Stimulated activated memory B cell treated with anti-CD40 and anti-IgM and Interleukin-4, amounts not matched to agents 10 μg/mL and 1 μg/mL and 100 μg/mL, for 72 hours (primary cell): ENCODE measurements around the gene ZDHHC11.
"Not testable (repeated sequence)": the region's sequence is repeated elsewhere in the genome, so short reads cannot be mapped to it uniquely, and the experiment has no call there.

Experiments used
- ATAC-seq: fragments of 150-1000 bp; cut with Tn5 transposase; 2 replicates; pipeline ENCODE4 v1.10.0; 2021
- H3K27ac Mint-ChIP-seq: one replicate; pipeline ENCODE4 v1.8.0; 2022; ENCODE audit warnings: mild to moderate bottlenecking, mixed read lengths
- H3K27me3 Mint-ChIP-seq: one replicate; pipeline ENCODE4 v1.8.0; 2022; ENCODE audit warnings: mixed read lengths
- H3K36me3 Mint-ChIP-seq: one replicate; pipeline ENCODE4 v1.8.0; 2022; ENCODE audit warnings: mixed read lengths
- H3K4me1 Mint-ChIP-seq: one replicate; pipeline ENCODE4 v1.8.0; 2022; ENCODE audit warnings: mixed read lengths
- H3K4me3 Mint-ChIP-seq: one replicate; pipeline ENCODE4 v1.8.0; 2022; ENCODE audit warnings: mild to moderate bottlenecking, moderate library complexity, mixed read lengths
- H3K9me3 Mint-ChIP-seq: one replicate; pipeline ENCODE4 v1.8.0; 2022; ENCODE audit warnings: mixed read lengths

ZDHHC11 gene

DNA sequence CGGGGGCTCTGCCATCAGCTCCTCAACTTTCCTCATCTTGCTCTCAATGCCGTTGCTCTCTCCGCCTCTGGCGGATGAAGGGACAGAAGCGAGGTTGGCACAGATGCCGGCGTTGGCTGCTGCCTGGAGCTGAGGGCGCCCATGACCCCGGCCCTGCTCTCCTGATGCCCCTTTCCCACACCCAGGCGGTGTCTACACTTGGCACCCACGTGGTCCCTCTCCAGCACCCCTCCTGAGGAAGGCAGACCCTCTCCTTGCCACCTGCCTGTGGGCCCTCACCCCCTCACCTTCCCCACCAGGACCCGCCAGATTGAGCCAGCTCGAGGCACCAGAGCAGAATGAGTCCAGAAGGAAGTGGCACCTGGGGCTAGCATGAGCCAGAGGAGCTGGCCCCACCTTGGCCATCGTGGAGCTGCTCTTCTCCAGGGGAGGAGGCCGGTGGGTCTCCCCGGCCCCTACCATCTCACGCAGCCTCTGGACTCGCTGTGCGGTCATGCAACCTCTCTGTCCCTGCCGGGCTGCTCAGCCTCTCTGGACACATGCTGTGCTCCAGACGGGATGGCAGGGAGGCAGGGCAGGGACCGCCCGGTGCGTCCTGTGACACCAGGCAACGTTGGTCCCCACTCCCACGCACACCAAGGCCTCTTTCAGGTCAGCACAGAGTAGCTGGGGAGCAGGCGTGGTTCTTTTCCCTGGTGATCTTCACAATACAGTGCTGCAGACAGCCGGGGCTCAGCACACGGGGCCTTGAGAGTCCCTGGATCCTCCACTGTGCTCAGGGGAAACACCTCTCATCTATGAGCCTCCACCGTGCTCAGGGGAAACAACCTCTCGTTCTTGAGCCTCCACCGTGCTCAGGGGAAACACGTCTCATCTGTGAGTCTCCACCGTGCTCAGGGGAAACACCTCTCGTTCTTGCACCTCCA, 4.8 kb downstream of the ZDHHC11 start:
- peak; percentile 1 for ATAC-seq
- not testable (repeated sequence) for H3K4me3 Mint-ChIP-seq, H3K36me3 Mint-ChIP-seq, H3K4me1 Mint-ChIP-seq, H3K27ac Mint-ChIP-seq, H3K9me3 Mint-ChIP-seq
- H3K27me3 Mint-ChIP-seq = peaks cover 35% of the 10 kb centered on the region

DNA sequence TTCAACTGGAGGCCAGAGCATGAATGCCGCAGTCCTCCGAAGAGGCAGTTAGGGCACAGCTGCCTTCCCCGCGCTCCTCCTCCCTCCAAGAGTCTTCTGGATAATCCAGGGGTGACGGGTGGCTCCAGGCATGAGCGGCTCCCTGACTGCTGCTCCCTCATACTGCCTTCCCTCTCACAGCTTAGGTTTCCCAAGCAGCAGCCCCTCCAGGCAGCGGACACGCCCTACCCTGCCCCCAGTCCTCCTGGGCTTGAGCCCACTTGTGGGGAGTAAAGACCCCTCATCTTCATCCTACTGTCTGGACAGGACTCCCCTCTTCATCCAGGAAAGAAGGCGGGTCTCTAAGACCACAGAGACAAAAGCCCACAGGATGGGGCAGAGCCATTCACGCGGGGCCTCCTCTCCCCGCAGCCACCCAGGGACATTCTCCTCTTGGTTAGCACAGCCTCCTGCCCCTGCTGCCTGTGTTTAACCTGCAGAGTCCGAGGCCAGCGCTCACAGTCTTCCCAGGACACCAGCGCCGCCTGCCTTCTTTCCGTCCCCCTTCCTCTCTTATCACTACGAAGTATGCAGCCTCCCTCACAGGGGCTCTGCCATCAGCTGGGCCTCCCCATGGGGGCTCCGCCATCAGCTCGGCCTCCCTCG, 5.6 kb downstream of the ZDHHC11 start:
- not testable (repeated sequence) for H3K4me1 Mint-ChIP-seq, H3K4me3 Mint-ChIP-seq, H3K27ac Mint-ChIP-seq, H3K9me3 Mint-ChIP-seq, H3K36me3 Mint-ChIP-seq
- ATAC-seq = peak; percentile 3
- H3K27me3 Mint-ChIP-seq = peaks cover 35% of the 10 kb centered on the region

DNA sequence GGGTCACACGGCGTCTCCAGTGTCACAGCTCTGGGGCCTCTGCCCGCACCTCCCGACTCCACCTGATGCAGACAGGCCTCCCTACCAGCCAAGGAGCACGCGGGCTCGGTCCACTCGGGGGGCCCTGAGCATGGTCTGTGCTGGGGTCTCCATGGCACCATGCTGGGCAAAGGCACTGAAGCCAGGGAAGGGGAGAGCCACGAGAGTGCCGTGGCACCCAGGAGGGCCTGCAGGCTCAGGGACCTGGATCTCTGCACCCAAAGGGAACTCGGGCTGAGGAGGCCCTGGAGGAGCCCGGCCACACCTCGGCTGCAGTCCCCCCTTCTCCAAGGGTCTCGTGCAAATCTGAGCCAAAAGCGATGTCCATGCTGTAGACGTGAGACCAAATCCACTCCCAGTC, 6.4 kb downstream of the ZDHHC11 start:
- H3K4me3 Mint-ChIP-seq, H3K27ac Mint-ChIP-seq, ATAC-seq, H3K36me3 Mint-ChIP-seq, H3K9me3 Mint-ChIP-seq, H3K4me1 Mint-ChIP-seq: not testable (repeated sequence)
- peaks cover 35% of the 10 kb centered on the region for H3K27me3 Mint-ChIP-seq

DNA sequence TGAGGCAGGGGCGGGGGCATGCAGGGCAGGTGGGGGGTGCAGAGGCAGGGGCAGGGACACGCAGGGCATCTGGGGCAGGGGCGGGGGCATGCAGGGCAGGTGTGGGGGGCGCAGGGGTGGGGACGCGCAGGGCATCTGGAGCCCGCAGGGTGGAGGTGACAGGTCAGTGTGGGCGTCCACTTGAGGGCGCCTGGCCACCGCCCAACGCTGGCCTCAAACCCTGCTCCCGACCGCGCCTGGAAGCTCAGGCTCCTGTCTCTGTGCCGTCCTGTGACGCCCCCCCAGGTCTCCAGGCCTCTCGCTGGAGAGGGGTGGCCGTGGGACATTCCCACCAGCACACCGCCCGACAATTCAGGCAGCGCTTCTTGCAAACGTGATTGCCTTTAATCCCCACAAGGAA, 6.9 kb downstream of the ZDHHC11 start:
- H3K4me3 Mint-ChIP-seq, H3K4me1 Mint-ChIP-seq, H3K27ac Mint-ChIP-seq, H3K36me3 Mint-ChIP-seq, H3K9me3 Mint-ChIP-seq: not testable (repeated sequence)
- ATAC-seq = peak; percentile 31
- peaks cover 35% of the 10 kb centered on the region for H3K27me3 Mint-ChIP-seq

DNA sequence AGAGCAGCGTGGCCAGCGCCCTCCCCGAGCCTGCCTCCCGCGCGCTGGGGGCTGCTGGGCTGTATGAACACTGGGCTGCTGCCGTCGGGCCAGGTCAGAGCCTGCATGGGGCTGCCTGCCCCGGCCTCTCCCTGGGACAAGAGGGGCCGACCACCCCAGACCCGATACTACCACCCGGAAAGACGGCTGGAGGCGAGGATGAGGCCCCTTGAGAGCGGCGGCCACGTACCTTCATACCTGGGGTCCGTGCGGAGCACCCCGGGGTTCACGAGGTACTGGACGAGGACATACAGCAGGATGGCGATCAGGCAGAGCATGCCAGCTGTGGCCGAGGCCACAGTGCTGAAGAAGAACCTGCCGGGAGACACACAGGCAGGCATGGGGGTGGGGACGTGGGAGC, 7.4 kb downstream of the ZDHHC11 start:
- peaks cover 35% of the 10 kb centered on the region for H3K27me3 Mint-ChIP-seq
- H3K9me3 Mint-ChIP-seq, H3K4me3 Mint-ChIP-seq, H3K36me3 Mint-ChIP-seq, H3K4me1 Mint-ChIP-seq, H3K27ac Mint-ChIP-seq: not testable (repeated sequence)
- ATAC-seq = peak; percentile 1

DNA sequence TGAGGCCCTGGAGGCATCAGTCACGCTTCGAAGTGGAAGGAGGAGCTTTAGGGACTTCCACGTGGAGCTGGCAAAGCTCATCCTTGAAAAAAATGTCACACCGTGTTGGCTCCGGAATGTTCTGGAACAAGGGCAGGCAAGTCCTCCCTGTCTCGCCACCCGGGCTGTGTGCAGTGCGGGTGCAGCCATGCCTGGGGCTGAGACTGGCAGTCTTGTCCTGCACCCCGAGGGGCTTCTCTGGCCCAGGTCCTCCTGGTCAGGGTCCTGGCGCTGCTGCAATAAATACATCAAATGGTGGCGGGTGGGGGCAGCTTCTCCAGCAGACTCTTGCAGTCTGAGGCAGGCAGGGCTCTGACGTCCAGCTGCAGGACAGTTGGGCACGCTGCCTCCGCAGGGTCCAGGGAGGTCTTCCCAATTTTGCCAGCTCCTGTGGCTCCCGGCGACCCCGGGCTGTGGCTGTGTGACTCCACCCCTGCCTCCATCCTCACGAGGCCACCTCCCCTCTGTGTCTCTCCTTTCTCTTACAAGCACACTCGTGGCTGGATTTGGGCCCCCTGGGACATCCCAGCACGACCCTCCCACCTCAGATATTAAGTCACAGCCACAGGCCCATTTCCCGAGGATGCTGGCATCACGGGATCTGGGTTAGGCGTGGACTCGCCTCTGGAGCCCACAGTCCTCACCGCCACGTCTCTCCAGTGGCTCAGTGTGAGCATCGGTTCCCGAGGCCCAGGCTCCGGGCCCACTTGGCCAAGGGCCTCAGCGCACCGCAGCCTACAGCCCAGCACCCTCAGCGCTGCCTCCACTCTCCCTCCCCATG, 8.2 kb downstream of the ZDHHC11 start:
- H3K9me3 Mint-ChIP-seq, H3K4me1 Mint-ChIP-seq, H3K36me3 Mint-ChIP-seq, H3K27ac Mint-ChIP-seq, H3K4me3 Mint-ChIP-seq: not testable (repeated sequence)
- ATAC-seq = peak; percentile 2
- peaks cover 35% of the 10 kb centered on the region for H3K27me3 Mint-ChIP-seq

GRCh38 chr5:841531-842401, 9.0 kb downstream of the ZDHHC11 start:
- ATAC-seq, H3K36me3 Mint-ChIP-seq, H3K4me1 Mint-ChIP-seq, H3K9me3 Mint-ChIP-seq, H3K4me3 Mint-ChIP-seq, H3K27ac Mint-ChIP-seq: not testable (repeated sequence)
- H3K27me3 Mint-ChIP-seq = peaks cover 35% of the 10 kb centered on the region

DNA sequence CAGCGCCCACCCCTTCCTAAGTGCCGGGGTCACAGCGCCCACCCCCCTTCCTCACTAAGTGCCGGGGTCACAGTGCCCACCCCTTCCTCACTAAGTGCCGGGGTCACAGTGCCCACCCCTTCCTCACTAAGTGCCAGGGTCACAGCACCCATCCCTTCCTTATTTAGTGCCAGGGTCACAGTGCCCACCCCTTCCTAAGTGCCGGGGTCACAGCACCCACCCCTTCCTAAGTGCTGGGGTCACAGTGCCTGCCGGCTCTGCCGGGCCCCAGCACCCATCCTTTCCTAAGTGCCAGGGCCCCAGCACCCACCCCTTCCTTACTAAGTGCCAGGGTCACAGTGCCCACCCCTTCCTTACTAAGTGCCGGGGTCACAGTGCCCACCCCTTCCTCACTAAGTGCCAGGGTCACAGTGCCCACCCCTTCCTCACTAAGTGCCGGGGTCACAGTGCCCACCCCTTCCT, 9.8 kb downstream of the ZDHHC11 start:
- H3K4me1 Mint-ChIP-seq, ATAC-seq, H3K27ac Mint-ChIP-seq, H3K4me3 Mint-ChIP-seq, H3K9me3 Mint-ChIP-seq, H3K36me3 Mint-ChIP-seq: not testable (repeated sequence)
- peaks cover 35% of the 10 kb centered on the region for H3K27me3 Mint-ChIP-seq

DNA sequence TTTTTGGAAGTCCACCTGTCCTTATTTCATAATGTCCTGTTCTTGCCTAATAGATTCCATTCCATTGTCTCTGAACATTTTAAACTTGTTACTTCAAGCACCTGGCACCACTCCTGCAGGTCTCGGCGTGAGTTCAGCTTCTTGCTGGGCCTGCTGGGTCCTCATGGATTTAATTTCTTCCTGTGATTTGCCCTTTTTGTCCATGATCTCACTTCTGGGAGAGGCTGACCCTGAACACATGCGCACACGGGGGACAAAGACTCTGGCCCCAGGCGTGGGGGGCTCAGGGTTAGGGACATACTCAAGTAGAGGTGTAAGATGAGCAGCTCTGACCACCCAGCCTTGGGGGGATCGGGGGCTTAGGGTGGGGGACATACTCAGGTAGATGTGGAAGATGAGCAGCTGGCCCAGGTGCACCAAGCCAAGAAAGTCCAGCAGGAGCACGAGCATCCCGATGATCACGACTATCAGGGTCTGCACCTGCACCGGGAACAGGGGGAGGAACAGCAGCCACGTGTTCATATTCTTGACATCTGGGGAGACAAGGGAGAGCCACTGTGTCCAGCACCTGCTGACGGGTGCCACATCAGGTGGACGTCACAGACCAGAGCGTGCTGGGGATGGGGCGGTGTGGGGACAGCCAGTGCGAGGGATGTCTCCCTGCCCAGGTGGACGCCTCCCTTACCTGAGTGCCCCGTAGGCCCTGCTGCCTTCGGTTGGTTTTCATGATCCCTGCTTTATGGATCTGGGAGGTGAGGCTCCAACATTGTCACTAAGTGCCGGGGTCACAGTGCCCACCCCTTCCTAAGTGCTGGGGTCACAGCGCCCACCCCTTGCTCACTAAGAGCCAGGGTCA, 10.4 kb downstream of the ZDHHC11 start:
- not testable (repeated sequence) for ATAC-seq, H3K9me3 Mint-ChIP-seq

GRCh38 chr5:838431-838851, 12.3 kb downstream of the ZDHHC11 start:
- peaks cover 22% of the 10 kb centered on the region for H3K27me3 Mint-ChIP-seq
- not testable (repeated sequence) for H3K9me3 Mint-ChIP-seq, H3K27ac Mint-ChIP-seq, H3K36me3 Mint-ChIP-seq, H3K4me3 Mint-ChIP-seq, H3K4me1 Mint-ChIP-seq
- ATAC-seq = peak; percentile 2

More for the DNA sequence above, 10.4 kb downstream of the ZDHHC11 start:
- H3K36me3 Mint-ChIP-seq, H3K27ac Mint-ChIP-seq, H3K4me3 Mint-ChIP-seq, H3K4me1 Mint-ChIP-seq: not testable (repeated sequence)
- peaks cover 33% of the 10 kb centered on the region for H3K27me3 Mint-ChIP-seq

DNA sequence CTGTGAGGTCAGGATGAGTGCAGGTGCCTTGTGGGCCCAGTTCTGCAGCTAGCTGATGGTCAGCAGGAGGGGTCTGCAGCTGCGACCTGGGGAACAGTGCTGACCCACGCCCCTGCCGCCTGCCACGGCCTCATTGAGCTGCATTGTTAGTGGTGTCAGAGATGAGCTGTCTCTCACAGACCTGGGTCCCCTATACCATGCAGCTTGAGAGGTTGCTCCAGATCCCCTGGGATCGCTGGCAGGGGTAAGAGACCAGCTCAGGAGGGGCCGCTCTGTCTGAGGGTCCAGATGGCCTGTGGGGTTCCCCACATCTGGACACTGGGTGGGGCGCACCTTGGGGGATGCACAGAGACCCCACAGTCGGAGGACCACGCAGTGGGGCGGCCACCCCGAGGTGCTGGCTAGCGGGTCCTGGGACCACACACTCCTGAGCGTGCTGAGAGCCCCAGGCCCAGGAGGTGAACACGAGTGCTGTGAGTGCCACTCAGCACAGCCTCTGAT, 13.1 kb downstream of the ZDHHC11 start:
- H3K4me3 Mint-ChIP-seq, H3K4me1 Mint-ChIP-seq, H3K36me3 Mint-ChIP-seq, H3K9me3 Mint-ChIP-seq, H3K27ac Mint-ChIP-seq: not testable (repeated sequence)
- peaks cover 17% of the 10 kb centered on the region for H3K27me3 Mint-ChIP-seq
- ATAC-seq = peak; percentile 28

DNA sequence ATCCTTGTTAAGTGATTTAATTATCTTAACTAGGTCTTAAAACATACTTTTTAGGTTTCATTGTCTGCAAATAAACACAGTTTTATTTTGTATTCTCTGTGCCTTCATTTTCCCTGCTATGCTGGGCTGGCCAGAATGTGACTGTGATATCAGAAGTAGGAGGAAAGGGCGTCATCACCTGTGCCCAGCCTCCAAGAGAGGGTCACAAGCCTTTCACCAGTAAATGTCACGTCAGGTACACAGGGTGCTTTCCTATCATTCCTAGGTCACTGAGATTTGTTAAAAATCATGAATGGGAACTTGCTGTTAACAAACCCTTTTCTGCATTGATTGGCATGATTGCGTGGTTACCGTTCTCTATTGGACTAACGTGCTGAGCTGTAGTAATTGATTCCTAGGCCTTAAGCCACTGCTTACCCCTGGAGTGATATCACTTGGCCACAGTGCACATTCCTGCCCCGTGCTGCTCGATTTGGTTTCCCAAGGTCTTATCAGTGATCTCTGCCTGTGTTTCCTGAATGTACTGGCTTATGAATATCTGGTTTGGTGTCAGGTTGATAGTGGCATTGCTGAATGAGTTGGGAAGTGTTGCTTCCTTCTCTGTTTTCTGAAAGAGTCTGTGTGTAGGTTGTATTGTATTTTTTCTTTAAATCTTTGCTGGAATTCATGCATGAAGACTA, 14.7 kb downstream of the ZDHHC11 start:
- H3K9me3 Mint-ChIP-seq, H3K4me1 Mint-ChIP-seq, H3K4me3 Mint-ChIP-seq, ATAC-seq, H3K27me3 Mint-ChIP-seq, H3K36me3 Mint-ChIP-seq, H3K27ac Mint-ChIP-seq: not testable (repeated sequence)

- not testable (repeated sequence) for H3K9me3 Mint-ChIP-seq, H3K4me1 Mint-ChIP-seq, H3K27me3 Mint-ChIP-seq, H3K27ac Mint-ChIP-seq, H3K4me3 Mint-ChIP-seq, H3K36me3 Mint-ChIP-seq, ATAC-seq
These were observed 16.8 kb downstream of the ZDHHC11 start for GRCh38 chr5:834013-834412.
